ENCODE measurements around the gene SMYD5. TPM values are rescaled to one million over a fixed set of nuclear protein-coding genes. Genes with fewer than 3 reads are reported as not detected.

SMYD5 gene
- total RNA-seq, 1 donor from 2014 or later: 62.3 TPM

DNA sequence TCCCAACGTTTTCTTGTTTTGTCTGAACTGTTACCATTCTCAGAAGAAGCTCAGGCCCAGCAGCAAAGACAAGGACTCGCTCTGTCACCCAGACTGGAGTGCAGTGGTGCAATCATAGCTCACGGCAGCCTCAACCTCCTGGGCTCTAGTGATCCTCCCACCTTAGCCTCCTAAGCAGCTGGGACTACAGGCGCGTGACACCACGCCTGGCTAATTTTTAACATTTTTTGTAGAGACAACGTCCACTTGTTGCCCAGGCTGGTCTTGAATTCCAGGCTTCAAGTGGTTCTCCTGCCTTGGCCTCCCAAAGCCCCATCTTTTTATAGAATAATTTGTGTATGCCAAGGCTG, 2.0 kb upstream of the SMYD5 start:
- intact Hi-C loops (cut with micrococcal nuclease): loop anchor here (1.0 to 5.0 kb wide), 6 partner anchors 35 to 1633 kb away; partner anchors contain the start of gene TPRKB
- peaks cover 3% of the 10 kb centered on the region for H3K27me3 Mint-ChIP-seq (ENCODE audit: insufficient read depth)

DNA sequence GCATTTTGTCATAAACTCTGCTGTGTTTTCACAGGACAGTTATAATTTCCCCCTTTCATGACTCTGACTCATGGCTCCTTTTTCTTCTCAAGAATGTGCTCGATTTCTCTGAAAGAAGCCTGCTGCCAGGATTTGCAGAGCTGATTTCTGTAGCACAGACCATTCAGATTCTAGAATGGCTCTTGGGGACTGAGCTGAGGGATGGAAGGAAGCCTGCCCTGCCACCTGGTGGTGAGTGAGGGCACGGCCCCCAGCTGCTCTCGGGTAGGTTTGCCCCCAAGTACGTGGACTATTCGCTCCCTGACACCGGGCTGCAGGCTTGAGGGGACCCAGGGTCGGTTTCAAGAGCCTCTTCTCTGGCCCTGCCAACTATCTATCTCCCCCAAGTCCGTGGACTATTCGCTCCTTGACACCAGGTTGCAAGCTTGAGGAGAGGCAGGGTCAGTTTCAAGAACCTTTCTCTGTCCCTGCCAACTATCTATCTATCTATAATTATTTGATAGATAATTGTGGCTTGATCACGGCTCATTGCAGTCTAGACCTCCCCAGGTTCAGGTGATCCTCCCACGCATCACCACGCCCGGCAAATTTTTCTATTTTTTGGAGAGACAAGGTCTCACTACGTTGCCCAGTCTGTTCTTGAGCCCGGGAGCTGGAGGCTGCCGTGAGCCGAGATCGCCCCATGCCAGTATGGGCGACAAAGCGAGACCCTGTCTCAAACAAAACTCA, 1.4 kb upstream of the SMYD5 start:
- no peak overlapping the region for H3K4me3 Mint-ChIP-seq
- H3K27ac Mint-ChIP-seq: no peak overlapping the region
- H3K4me1 Mint-ChIP-seq (ENCODE audit: low read depth): peaks cover 31% of the 10 kb centered on the region
- intact Hi-C loops (cut with micrococcal nuclease): loop anchor here (1.0 to 5.0 kb wide), 6 partner anchors 35 to 1632 kb away; partner anchors contain the start of gene TPRKB
- DNase-seq (ENCODE audit: low spot score): peak; percentile 55
- H3K9me3 Mint-ChIP-seq: no peaks in the 10 kb centered on the region
- H3K27me3 Mint-ChIP-seq (ENCODE audit: insufficient read depth): peaks cover 3% of the 10 kb centered on the region
- peaks cover 2% of the 10 kb centered on the region for H3K36me3 Mint-ChIP-seq (ENCODE audit: low read depth)

More for the DNA sequence above, 2.0 kb upstream of the SMYD5 start:
- no peak for DNase-seq (ENCODE audit: low spot score)
- Mint-ChIP-seq H3K9me3 (no peaks in the 10 kb centered on the region), H3K4me1 (ENCODE audit: low read depth) (peaks cover 31% of the 10 kb centered on the region), H3K36me3 (ENCODE audit: low read depth) (peaks cover 2% of the 10 kb centered on the region), H3K27ac (no peak overlapping the region), H3K4me3 (no peak overlapping the region)

DNA sequence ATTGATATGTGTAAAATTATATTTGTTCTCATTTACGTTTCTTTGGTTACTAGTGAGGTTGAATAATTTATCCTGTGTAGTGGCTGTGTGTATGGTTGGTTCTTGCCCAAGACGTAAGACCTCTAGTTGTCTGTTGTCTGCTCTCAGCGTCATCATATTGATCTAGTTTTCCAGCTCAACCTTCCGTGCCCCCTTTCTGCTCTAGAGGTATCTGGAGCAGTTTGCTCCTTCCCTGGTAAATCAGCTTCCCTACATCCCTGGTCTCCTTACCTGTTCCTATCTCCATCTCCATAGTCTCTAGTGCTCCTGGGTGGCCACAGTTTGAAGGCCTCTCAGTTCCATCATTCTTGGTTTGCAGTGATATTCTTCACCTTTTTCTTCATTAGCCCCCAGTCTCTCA, 1.2 kb downstream of the SMYD5 start:
- no peaks in the 10 kb centered on the region for H3K9me3 Mint-ChIP-seq
- intact Hi-C loops (cut with micrococcal nuclease): no loop called here
- H3K27me3 Mint-ChIP-seq (ENCODE audit: insufficient read depth): no peaks in the 10 kb centered on the region
- peaks cover 31% of the 10 kb centered on the region for H3K4me1 Mint-ChIP-seq (ENCODE audit: low read depth)
- H3K4me3 Mint-ChIP-seq: peak overlapping the region; percentile 94
- H3K27ac Mint-ChIP-seq: peak overlapping the region; percentile 49
- peaks cover 2% of the 10 kb centered on the region for H3K36me3 Mint-ChIP-seq (ENCODE audit: low read depth)
- no peak for DNase-seq (ENCODE audit: low spot score)

DNA sequence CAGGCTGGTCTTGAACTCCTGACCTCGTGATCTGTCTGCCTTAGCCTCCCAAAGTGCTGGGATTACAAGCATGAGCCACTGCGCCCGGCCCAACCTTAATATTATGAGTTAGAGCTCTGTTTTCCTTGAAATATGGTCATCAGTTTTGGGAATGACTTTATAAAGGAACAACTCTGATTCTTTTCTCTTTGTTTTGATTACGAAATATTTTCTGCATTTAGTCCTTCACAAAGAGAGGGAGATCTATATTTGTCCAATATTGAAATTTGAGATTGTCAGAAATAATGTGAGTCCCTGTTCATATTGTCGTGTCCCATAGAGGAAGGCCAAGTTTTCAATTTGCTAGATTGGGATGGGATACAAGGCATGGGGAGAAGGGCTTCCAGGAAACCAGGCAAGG, 3.1 kb downstream of the SMYD5 start:
- H3K4me3 Mint-ChIP-seq: no peak overlapping the region
- H3K9me3 Mint-ChIP-seq: no peaks in the 10 kb centered on the region
- no peak for DNase-seq (ENCODE audit: low spot score)
- H3K36me3 Mint-ChIP-seq (ENCODE audit: low read depth): peaks cover 10% of the 10 kb centered on the region
- H3K27ac Mint-ChIP-seq: no peak overlapping the region
- peaks cover 31% of the 10 kb centered on the region for H3K4me1 Mint-ChIP-seq (ENCODE audit: low read depth)
- no peaks in the 10 kb centered on the region for H3K27me3 Mint-ChIP-seq (ENCODE audit: insufficient read depth)
- intact Hi-C loops (cut with micrococcal nuclease): no loop called here

DNA sequence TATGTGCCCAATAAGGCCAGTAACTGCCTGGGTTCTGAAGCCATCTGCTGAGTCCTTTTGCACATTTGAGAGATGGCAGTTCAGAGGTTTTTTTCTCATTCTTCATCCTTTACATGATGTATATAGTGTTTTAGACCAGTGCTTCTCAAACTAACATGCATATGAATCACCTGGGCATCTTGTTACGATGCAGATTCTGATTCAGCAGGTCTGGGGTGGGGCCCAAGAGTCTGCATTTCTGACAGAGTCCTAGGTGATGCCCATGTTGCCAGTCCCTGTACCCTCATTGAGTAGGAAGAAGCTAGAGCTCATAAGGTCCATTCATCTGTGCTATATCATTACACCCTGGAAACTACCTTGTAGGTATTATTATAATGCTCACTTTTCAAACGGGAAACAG, 3.8 kb downstream of the SMYD5 start:
- Mint-ChIP-seq H3K36me3 (ENCODE audit: low read depth) (peaks cover 15% of the 10 kb centered on the region), H3K27ac (no peak overlapping the region), H3K4me3 (no peak overlapping the region), H3K9me3 (no peaks in the 10 kb centered on the region), H3K4me1 (ENCODE audit: low read depth) (peaks cover 28% of the 10 kb centered on the region), H3K27me3 (ENCODE audit: insufficient read depth) (no peaks in the 10 kb centered on the region)
- intact Hi-C loops (cut with micrococcal nuclease): no loop called here
- no peak for DNase-seq (ENCODE audit: low spot score)

DNA sequence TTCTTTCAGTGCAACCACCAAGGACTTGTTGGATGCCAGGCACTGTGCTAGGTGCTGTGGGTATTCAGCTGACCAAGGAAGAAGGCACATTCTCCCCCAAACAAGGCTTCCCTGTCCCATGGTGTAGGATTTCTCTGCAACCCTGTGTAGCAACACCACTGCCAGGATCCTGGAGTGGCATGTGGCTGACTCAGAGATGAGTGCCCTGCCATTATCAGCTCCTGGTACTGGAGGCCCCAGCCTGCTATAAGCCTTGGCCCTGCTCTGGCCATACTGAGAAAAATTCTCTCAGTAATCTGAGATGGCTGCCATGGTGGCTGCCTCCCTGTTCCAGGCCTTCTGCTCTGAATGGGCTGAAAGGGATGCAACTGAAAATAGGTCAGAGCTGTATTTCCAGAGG, 4.3 kb downstream of the SMYD5 start:
- no peak overlapping the region for H3K27ac Mint-ChIP-seq
- H3K9me3 Mint-ChIP-seq: no peaks in the 10 kb centered on the region
- DNase-seq (ENCODE audit: low spot score): no peak
- intact Hi-C loops (cut with micrococcal nuclease): no loop called here
- peaks cover 17% of the 10 kb centered on the region for H3K36me3 Mint-ChIP-seq (ENCODE audit: low read depth)
- H3K27me3 Mint-ChIP-seq (ENCODE audit: insufficient read depth): no peaks in the 10 kb centered on the region
- H3K4me3 Mint-ChIP-seq: no peak overlapping the region
- H3K4me1 Mint-ChIP-seq (ENCODE audit: low read depth): peaks cover 24% of the 10 kb centered on the region

DNA sequence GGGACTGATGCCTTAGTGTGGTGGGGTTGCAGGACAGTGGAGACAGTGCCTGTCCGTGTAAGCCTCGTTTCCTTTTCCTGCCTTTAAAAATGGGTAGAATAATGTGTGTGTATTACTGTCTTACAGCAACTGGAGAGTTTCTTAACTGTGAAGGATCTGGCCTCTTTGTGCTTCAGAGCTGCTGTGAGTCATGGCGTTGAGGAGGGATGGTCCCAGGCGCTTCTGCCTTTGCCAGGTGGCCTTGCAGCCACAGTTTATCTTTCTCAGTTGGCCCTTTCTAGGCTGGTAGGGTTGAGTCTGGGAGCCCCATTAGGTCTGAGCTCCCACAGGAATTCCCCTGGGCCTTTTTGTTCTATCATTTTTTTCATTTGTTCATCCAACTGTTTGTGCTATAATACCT, 9.8 kb downstream of the SMYD5 start:
- H3K27ac Mint-ChIP-seq: no peak overlapping the region
- no peak overlapping the region for H3K4me3 Mint-ChIP-seq
- H3K4me1 Mint-ChIP-seq (ENCODE audit: low read depth): no peaks in the 10 kb centered on the region
- intact Hi-C loops (cut with micrococcal nuclease): no loop called here
- peaks cover 17% of the 10 kb centered on the region for H3K36me3 Mint-ChIP-seq (ENCODE audit: low read depth)
- H3K27me3 Mint-ChIP-seq (ENCODE audit: insufficient read depth): no peaks in the 10 kb centered on the region
- DNase-seq (ENCODE audit: low spot score): no peak
- no peaks in the 10 kb centered on the region for H3K9me3 Mint-ChIP-seq

DNA sequence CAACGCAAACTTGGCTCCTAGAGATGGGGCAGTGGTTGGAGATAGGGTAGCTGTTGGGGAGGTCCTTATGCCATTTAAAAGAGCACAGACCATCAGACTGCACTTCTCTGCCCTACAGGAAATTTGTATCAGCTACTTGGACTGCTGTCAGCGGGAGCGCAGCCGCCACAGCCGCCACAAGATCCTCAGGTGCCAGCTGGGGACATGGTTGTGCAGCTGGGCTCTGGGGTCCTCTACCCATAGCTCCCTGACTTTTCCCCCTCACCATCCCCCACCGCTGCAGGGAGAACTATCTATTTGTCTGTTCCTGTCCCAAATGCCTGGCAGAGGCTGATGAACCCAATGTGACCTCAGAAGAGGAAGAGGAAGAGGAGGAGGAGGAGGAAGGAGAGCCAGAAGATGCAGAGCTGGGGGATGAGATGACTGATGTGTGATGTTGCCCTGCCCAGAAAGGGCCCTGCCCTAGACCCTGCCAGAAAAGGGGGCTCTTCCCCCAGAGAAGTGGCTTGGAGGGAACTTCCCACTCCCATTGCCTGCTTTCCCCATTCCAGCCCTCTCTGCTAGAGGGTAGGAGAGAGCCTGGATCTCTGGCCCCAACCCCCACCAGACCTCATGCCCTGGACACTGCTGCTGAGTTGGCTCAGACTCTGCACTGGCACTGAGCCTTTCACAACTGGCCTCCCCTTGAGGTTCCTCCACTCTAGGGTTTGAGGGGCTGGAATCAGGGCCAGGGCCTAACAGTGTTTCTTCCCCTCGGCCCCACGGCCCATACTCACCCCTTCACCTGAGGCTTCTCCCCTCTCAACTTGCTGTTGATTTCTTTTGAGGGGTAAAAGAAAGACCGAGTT, 11.7 kb downstream of the SMYD5 start:
- no peaks in the 10 kb centered on the region for H3K27me3 Mint-ChIP-seq (ENCODE audit: insufficient read depth)
- H3K9me3 Mint-ChIP-seq: no peaks in the 10 kb centered on the region
- no peak overlapping the region for H3K4me3 Mint-ChIP-seq
- peaks cover 21% of the 10 kb centered on the region for H3K36me3 Mint-ChIP-seq (ENCODE audit: low read depth)
- no peaks in the 10 kb centered on the region for H3K4me1 Mint-ChIP-seq (ENCODE audit: low read depth)
- intact Hi-C loops (cut with micrococcal nuclease): no loop called here
- no peak for DNase-seq (ENCODE audit: low spot score)
- no peak overlapping the region for H3K27ac Mint-ChIP-seq

DNA sequence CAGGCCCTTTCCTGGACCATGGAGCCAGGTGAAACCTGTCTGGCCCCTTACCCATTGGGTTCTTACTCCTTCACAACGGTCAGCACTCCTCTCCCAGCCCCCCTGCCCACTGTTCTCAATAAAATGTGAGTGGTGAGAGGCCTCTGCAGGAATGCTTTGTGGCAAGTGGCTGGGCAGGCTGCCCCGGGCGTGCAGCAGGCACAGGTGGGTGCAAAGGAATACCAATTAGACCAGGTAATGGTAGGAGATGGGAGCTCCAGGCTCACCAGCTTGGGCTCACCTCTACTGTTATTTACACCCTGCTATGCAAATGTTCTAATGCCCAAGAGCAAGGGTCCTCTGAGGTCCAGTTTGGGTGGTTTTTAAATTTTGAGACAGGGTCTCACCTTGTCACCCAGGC, 13.0 kb downstream of the SMYD5 start:
- intact Hi-C loops (cut with micrococcal nuclease): no loop called here
- H3K4me3 Mint-ChIP-seq: no peak overlapping the region
- H3K27me3 Mint-ChIP-seq (ENCODE audit: insufficient read depth): no peaks in the 10 kb centered on the region
- DNase-seq (ENCODE audit: low spot score): no peak
- no peak overlapping the region for H3K27ac Mint-ChIP-seq
- H3K9me3 Mint-ChIP-seq: no peaks in the 10 kb centered on the region
- H3K36me3 Mint-ChIP-seq (ENCODE audit: low read depth): peaks cover 13% of the 10 kb centered on the region
- no peaks in the 10 kb centered on the region for H3K4me1 Mint-ChIP-seq (ENCODE audit: low read depth)

DNA sequence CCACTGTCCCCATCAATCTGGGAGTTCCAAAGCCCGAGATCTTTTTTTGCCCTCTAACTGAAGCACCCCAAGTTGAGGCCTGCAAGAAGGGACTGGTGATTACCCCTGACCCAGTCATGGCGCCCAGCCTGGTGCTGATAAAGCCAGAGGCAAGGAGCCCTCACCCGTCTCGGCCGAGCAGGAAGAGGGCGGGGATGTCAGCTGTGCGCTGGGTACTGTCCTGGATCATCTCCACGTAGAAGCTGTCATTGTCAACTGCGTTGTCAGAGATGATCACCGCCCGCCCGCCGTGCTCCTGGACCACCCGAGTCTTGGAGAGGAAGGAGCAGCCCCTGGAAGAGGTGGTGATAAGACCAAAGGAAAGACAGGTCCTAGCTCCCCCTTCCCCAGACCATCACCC, 14.6 kb downstream of the SMYD5 start:
- Mint-ChIP-seq H3K9me3 (no peaks in the 10 kb centered on the region), H3K36me3 (ENCODE audit: low read depth) (peaks cover 5% of the 10 kb centered on the region), H3K27ac (no peak overlapping the region), H3K27me3 (ENCODE audit: insufficient read depth) (no peaks in the 10 kb centered on the region), H3K4me3 (no peak overlapping the region), H3K4me1 (ENCODE audit: low read depth) (peaks cover 6% of the 10 kb centered on the region)
- intact Hi-C loops (cut with micrococcal nuclease): no loop called here
- DNase-seq (ENCODE audit: low spot score): no peak

DNA sequence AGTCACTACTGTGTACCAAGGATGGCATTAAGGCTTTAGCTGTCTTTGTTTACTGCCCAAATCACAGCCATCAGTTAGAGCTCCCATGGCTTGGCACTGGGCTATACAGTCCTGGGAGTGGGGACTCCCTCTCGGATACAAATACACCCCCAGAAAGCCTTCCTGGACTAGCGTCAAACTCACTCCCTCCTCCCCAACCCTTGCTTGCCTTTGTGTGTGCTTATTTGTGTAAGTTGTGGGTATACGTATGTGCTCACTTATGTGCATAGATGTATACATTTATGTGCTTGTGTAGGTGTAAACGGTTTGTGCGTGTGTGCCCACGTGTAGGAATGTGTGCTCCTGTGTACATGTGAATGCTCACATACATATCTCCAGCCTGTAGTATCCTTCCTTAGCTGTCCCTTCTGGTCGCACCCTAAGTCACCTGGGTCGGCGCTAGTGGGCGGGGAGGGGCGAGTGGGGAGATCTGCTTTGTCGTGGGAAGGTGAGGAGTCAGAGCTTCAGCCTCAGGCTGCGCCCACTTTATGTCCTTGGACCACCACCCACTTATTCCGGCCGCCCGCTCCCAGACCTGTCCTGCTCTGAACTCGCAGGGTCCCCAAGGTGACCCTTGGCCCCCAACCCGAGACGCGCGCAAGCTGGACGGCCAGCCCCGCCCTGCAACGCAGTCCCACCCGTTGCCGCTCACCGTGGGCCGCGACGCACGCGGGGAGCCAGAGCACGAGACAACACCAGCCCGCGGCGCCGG, 18.5 kb downstream of the SMYD5 start:
- Mint-ChIP-seq H3K36me3 (ENCODE audit: low read depth) (peaks cover 20% of the 10 kb centered on the region), H3K27ac (peak overlapping the region; percentile 68), H3K9me3 (no peaks in the 10 kb centered on the region), H3K4me1 (ENCODE audit: low read depth) (peaks cover 28% of the 10 kb centered on the region), H3K27me3 (ENCODE audit: insufficient read depth) (no peaks in the 10 kb centered on the region), H3K4me3 (peak overlapping the region; percentile 95)
- DNase-seq (ENCODE audit: low spot score): no peak
- intact Hi-C loops (cut with micrococcal nuclease): loop anchor here (1.0 to 10.0 kb wide), 7 partner anchors 18 to 1725 kb away; partner anchors contain the start of genes FBXO41, HK2, POLE4 and SFXN5

DNA sequence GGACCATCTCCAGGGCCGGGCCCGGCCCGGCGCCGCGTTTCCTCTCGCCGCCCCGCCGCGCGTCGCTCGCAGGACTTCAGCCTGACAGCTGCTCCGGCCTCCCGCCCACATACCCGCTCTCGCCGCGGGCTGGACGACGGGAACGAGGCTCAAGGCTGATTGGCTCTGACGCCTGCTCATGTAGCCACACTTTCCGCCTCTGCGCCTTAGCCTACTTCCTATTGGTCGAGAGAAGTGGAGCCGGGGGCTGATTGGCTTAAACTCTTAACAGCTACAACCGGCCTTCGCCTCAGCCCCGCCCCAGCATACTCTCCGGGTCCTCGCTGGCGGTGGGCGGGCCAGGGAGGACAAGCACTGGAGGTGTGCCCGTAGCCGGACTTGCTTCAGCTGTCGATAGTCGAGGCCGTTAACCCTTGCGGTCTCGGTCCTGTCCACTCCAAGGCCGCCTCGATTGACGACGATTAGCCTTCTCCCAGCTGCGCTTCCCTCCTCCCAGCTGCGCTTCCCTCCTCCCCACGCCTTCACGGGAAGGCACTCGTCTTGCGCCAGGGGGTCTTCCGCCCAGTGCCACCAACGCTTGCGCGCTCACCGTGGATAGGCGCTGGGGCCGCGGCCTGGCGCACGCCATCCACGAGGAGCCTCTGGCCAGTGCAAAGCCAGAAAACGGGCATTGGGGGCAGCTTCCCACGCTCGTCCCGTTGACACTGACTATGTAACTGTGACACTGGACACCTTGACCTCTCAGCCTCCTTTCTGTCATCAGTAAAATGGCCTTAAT, 19.3 kb downstream of the SMYD5 start, which contains the start of gene PRADC1:
TSS of gene PRADC1 (minus strand) at position 86 of the 778 bp plus-strand sequence. CDS start at position 7, 79 bp downstream.
- intact Hi-C loops (cut with micrococcal nuclease): loop anchor here (1.0 to 10.0 kb wide), 7 partner anchors 19 to 1724 kb away; partner anchors contain the start of genes FBXO41, HK2, POLE4 and SFXN5
- H3K27ac Mint-ChIP-seq: peak within 1 kb of the TSS; percentile 96
- peaks cover 28% of the 10 kb centered on the region for H3K4me1 Mint-ChIP-seq (ENCODE audit: low read depth)
- peak within 1 kb of the TSS; percentile 95 for H3K4me3 Mint-ChIP-seq
- H3K9me3 Mint-ChIP-seq: no peaks in the 10 kb centered on the region
- H3K36me3 Mint-ChIP-seq (ENCODE audit: low read depth): peaks cover 20% of the 10 kb centered on the region
- H3K27me3 Mint-ChIP-seq (ENCODE audit: insufficient read depth): no peaks in the 10 kb centered on the region
- peak; percentile 96 for DNase-seq (ENCODE audit: low spot score)
